Measurements from ENCODE around the gene KRTAP1-4. TPM values are rescaled to one million over a fixed set of nuclear protein-coding genes. Genes with fewer than 3 reads are reported as not detected.

KRTAP1-4 gene
- total RNA-seq: not detected

GRCh38 chr17:41029633-41030245, at the start of gene KRTAP1-4:
TSS of gene KRTAP1-4 (minus strand) at chr17:41030195. CDS start at chr17:41030078, 117 bp downstream.
- Histone ChIP-seq H3K36me3 (no peaks in the 10 kb centered on the region), H3K4me3 (no peak within 1 kb of the TSS), H3K27ac (no peak within 1 kb of the TSS), H3K9me3 (no peaks in the 10 kb centered on the region), H3K4me1 (no peaks in the 10 kb centered on the region), H3K27me3 (no peaks in the 10 kb centered on the region)
- TF ChIP-seq POLR2A (IDR thresholded peaks at IDR 0.05): no peak
- no peak for TF ChIP-seq EP300 (IDR thresholded peaks at IDR 0.05)
- TF ChIP-seq CTCF (IDR thresholded peaks at IDR 0.05): no peak
- DNase-seq (ENCODE audit: low spot score in 2 of 2): no peak
- 80 to 82% methylated on average over 7 to 12 of the region's 12 CpGs for WGBS, 2 donors

GRCh38 chr17:41076788-41077187, 46.8 kb upstream of the KRTAP1-4 start:
- Histone ChIP-seq H3K27ac (no peak overlapping the region), H3K4me1 (no peaks in the 10 kb centered on the region), H3K9me3 (no peaks in the 10 kb centered on the region), H3K27me3 (no peaks in the 10 kb centered on the region), H3K4me3 (no peak overlapping the region), H3K36me3 (no peaks in the 10 kb centered on the region)
- TF ChIP-seq EP300 (IDR thresholded peaks at IDR 0.05) (no peak), POLR2A (IDR thresholded peaks at IDR 0.05) (no peak), CTCF (IDR thresholded peaks at IDR 0.05) (no peak)
- no peak for DNase-seq (ENCODE audit: low spot score in 2 of 2)

- no peak overlapping the region for H3K4me3 ChIP-seq
- no peaks in the 10 kb centered on the region for H3K9me3 ChIP-seq
- no peaks in the 10 kb centered on the region for H3K4me1 ChIP-seq
- WGBS, 2 donors: 88 to 92% methylated on average over 2 of the region's 2 CpGs
- no peaks in the 10 kb centered on the region for H3K27me3 ChIP-seq
- TF ChIP-seq EP300 (IDR thresholded peaks at IDR 0.05): no peak
- TF ChIP-seq CTCF (IDR thresholded peaks at IDR 0.05): no peak
- TF ChIP-seq POLR2A (IDR thresholded peaks at IDR 0.05): no peak
- no peak for DNase-seq (ENCODE audit: low spot score in 2 of 2)
- H3K27ac ChIP-seq: no peak overlapping the region
- no peaks in the 10 kb centered on the region for H3K36me3 ChIP-seq
Observed at GRCh38 chr17:41073676-41074075, 43.7 kb upstream of the KRTAP1-4 start.

- DNase-seq (ENCODE audit: low spot score in 2 of 2): no peak
- H3K36me3 ChIP-seq: no peaks in the 10 kb centered on the region
- H3K27ac ChIP-seq: no peak overlapping the region
- H3K27me3 ChIP-seq: no peaks in the 10 kb centered on the region
- no peaks in the 10 kb centered on the region for H3K4me1 ChIP-seq
- no peak for TF ChIP-seq CTCF (IDR thresholded peaks at IDR 0.05)
- TF ChIP-seq POLR2A (IDR thresholded peaks at IDR 0.05): no peak
- TF ChIP-seq EP300 (IDR thresholded peaks at IDR 0.05): no peak
- no peak overlapping the region for H3K4me3 ChIP-seq
- WGBS, 2 donors: 88 to 97% methylated on average over 5 of the region's 5 CpGs
- no peaks in the 10 kb centered on the region for H3K9me3 ChIP-seq
Observed at GRCh38 chr17:41071606-41072360, 41.8 kb upstream of the KRTAP1-4 start.

- TF ChIP-seq CTCF (IDR thresholded peaks at IDR 0.05): no peak
- no peaks in the 10 kb centered on the region for H3K36me3 ChIP-seq
- no peak overlapping the region for H3K27ac ChIP-seq
- no peaks in the 10 kb centered on the region for H3K27me3 ChIP-seq
- DNase-seq (ENCODE audit: low spot score in 2 of 2): no peak
- no peaks in the 10 kb centered on the region for H3K9me3 ChIP-seq
- WGBS, 2 donors: 78 to 80% methylated on average over 3 of the region's 3 CpGs
- no peaks in the 10 kb centered on the region for H3K4me1 ChIP-seq
- no peak overlapping the region for H3K4me3 ChIP-seq
Observed at GRCh38 chr17:41069031-41069430, 39.0 kb upstream of the KRTAP1-4 start.
